Gastroesophageal sphincter (tissue), 3 donors: ENCODE data around the gene CFAP57.

Experiments used
- CTCF ChIP-seq, 4 experiments: fragments of 200-600 bp in 2 of 4; fragments of 450-650 bp in 2 of 4; sonication (generic) in 1 of 4; IDR thresholded peaks; one replicate each; pipeline ENCODE4 v1.5.1; 2017 to 2019; ENCODE audit warnings: antibody characterized with exemption in 4 of 4, mild to moderate bottlenecking in 2 of 4, moderate library complexity in 2 of 4
- EP300 ChIP-seq: sonication (generic); formaldehyde crosslinking; IDR thresholded peaks from one replicate; pipeline ENCODE4 v1.6.1; 2017; ENCODE audit warnings: antibody characterized with exemption, mild to moderate bottlenecking

DNA sequence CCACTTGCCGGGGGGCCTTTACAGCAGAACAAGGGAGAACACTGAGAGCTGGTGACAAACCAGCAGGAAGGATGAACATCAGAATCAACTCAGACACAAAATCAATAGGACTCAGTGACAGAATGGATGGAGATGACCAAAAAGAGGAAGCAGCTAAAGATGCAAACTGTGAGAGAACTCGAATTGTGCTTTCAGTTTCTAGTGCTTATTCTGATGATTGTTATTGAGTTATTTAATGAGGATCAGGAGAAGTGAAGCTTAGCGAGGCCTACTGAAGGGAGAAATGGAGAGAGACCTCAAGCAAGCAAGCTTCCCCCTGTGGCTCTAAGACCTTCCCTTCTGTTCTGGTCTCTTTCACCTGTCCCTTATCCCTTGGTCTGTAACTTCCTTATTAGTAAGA lies 67.4 kb downstream of the CFAP57 start:
- TF ChIP-seq CTCF (IDR thresholded peaks at IDR 0.05) = no peak
- no peak for TF ChIP-seq EP300
